Measurements from ENCODE around the gene SMARCA5. TPM values are rescaled to one million over a fixed set of nuclear protein-coding genes. Genes with fewer than 3 reads are reported as not detected.

Gene SMARCA5
- total RNA-seq, 2 experiments from 2014 or later: 64.2 to 64.4 TPM

DNA sequence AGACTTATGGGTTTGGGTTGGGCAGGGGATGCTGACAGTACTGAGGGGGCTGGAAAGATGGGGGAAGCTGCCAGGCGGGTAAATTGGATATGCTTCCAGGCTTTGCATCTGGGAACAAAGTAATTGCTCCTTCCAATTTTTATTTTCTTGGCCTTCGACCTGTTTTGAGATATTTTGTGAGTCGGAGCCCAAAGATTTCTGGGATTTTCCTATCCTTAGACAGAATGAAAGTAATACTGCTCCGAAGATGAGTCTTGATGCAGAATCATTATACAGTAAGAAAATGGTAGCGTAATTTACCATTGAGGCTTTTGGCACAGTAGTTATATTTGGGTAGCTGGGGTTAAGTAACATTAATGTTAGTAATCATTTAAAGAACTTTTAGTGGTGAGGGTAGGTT is 1.4 kb downstream of the SMARCA5 start:
- Histone ChIP-seq H3K4me1 (ENCODE audit: insufficient read depth, low read length) (peaks cover 14% of the 10 kb centered on the region), H3K9me3 (ENCODE audit: control insufficient read depth in 1 of 2, insufficient read depth in 1 of 2, low read length in 2 of 2) (no peaks in the 10 kb centered on the region), H3K27ac (ENCODE audit: low read depth in 1 of 2, low read length in 2 of 2) (peak overlapping the region in 1 of 2 donors; percentile 98), H3K36me3 (ENCODE audit: insufficient read depth, low read length) (peaks cover 25% of the 10 kb centered on the region), H3K27me3 (ENCODE audit: control insufficient read depth in 1 of 2, insufficient read depth in 2 of 2, low read length in 2 of 2) (peaks cover 0 to 3% of the 10 kb centered on the region in 2 experiments), H3K4me3 (ENCODE audit: low read length) (peak overlapping the region; percentile 91)
- POLR2A ChIA-PET: interaction anchor here (1.2 to 2.7 kb wide), 4 partner anchors 11 to 1325 kb away, joined by 3 to 12 read pairs (median 6); no protein-coding TSS in a partner anchor
- peaks cover 50% of the 10 kb centered on the region for H3K4me1 Mint-ChIP-seq (ENCODE audit: low read depth)
- peak overlapping the region; percentile 99 for H3K27ac Mint-ChIP-seq
- H3K4me3 Mint-ChIP-seq: peak overlapping the region; percentile 98
- TF ChIP-seq, protein P1, sequence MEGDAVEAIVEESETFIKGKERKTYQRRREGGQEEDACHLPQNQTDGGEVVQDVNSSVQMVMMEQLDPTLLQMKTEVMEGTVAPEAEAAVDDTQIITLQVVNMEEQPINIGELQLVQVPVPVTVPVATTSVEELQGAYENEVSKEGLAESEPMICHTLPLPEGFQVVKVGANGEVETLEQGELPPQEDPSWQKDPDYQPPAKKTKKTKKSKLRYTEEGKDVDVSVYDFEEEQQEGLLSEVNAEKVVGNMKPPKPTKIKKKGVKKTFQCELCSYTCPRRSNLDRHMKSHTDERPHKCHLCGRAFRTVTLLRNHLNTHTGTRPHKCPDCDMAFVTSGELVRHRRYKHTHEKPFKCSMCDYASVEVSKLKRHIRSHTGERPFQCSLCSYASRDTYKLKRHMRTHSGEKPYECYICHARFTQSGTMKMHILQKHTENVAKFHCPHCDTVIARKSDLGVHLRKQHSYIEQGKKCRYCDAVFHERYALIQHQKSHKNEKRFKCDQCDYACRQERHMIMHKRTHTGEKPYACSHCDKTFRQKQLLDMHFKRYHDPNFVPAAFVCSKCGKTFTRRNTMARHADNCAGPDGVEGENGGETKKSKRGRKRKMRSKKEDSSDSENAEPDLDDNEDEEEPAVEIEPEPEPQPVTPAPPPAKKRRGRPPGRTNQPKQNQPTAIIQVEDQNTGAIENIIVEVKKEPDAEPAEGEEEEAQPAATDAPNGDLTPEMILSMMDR (IDR thresholded peaks at IDR 0.05): no peak
- intact Hi-C loops (cut with DNase I, micrococcal nuclease): loop anchor here (5.0 kb wide), 2 partner anchors 42 to 1587 kb away; no protein-coding TSS in a partner anchor
- peak in 1 of 14 experiments; percentile 8 for DNase-seq
- CTCF ChIA-PET: interaction anchor here (2.2 kb wide), 1 partner anchor 44 kb away, joined by 11 read pairs; no protein-coding TSS in a partner anchor
- H3K36me3 Mint-ChIP-seq (ENCODE audit: low read depth): peaks cover 64% of the 10 kb centered on the region
- no peaks in the 10 kb centered on the region for H3K9me3 Mint-ChIP-seq
- no peaks in the 10 kb centered on the region for H3K27me3 Mint-ChIP-seq
- no peak for ATAC-seq (ENCODE audit: poor library complexity)

DNA sequence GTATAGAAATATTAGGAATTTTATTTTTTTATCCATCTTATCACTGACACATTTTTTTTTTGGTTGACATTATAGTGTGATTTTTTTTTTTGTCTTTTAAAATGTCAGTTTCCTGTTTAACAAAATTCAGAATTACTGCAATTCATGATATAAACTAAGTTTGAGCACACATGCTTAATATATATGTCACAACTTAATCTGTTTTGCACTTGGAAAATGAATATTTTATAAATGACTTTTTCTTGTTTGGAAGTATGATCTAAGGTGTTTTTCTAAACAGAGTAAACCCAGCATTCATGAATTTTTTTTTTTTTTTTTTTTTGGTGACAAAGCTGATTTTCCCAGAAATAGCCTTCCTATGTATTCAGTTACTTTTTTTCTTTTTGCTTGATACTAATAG is 2.4 kb downstream of the SMARCA5 start:
- Histone ChIP-seq H3K36me3 (ENCODE audit: insufficient read depth, low read length) (peaks cover 33% of the 10 kb centered on the region), H3K4me1 (ENCODE audit: insufficient read depth, low read length) (peaks cover 14% of the 10 kb centered on the region), H3K9me3 (ENCODE audit: control insufficient read depth in 1 of 2, insufficient read depth in 1 of 2, low read length in 2 of 2) (no peaks in the 10 kb centered on the region), H3K27me3 (ENCODE audit: control insufficient read depth in 1 of 2, insufficient read depth in 2 of 2, low read length in 2 of 2) (peaks cover 0 to 3% of the 10 kb centered on the region in 2 experiments), H3K4me3 (ENCODE audit: low read length) (peak overlapping the region; percentile 91), H3K27ac (ENCODE audit: low read depth in 1 of 2, low read length in 2 of 2) (no peak overlapping the region)
- intact Hi-C loops (cut with DNase I, micrococcal nuclease): loop anchor here in 1 of 2 experiments (2.0 to 5.0 kb wide), 3 partner anchors 15 to 1586 kb away; no protein-coding TSS in a partner anchor
- CTCF ChIA-PET: no interaction called here
- Mint-ChIP-seq H3K27me3 (no peaks in the 10 kb centered on the region), H3K27ac (peak overlapping the region; percentile 99), H3K4me1 (ENCODE audit: low read depth) (peaks cover 59% of the 10 kb centered on the region), H3K9me3 (no peaks in the 10 kb centered on the region), H3K36me3 (ENCODE audit: low read depth) (peaks cover 74% of the 10 kb centered on the region), H3K4me3 (peak overlapping the region; percentile 98)
- POLR2A ChIA-PET: no interaction called here
- ATAC-seq (ENCODE audit: poor library complexity) (no peak), DNase-seq (no peak)
- TF ChIP-seq, protein P1 (IDR thresholded peaks at IDR 0.05): no peak

DNA sequence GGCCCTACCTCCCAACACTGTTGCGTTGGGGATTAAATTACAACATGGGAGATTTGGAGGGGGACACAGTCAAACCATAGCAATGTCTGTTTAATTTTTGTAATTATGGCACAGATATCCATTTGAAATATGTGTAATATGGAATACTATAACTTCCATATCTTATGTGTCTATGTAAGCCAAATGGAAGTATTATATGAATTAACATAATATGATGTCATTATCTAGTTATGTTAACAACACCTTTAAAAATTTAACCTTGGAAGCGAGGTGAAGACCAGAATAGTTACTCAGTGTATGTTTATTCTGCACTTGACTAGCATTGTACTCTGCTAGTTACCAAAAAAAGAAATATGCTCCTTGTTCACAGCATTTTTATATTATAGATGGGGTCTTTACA is 4.3 kb downstream of the SMARCA5 start:
- CTCF ChIA-PET: no interaction called here
- Mint-ChIP-seq H3K4me1 (ENCODE audit: low read depth) (peaks cover 70% of the 10 kb centered on the region), H3K9me3 (no peaks in the 10 kb centered on the region), H3K27ac (no peak overlapping the region), H3K4me3 (peak overlapping the region; percentile 52), H3K27me3 (no peaks in the 10 kb centered on the region), H3K36me3 (ENCODE audit: low read depth) (peaks cover 91% of the 10 kb centered on the region)
- Histone ChIP-seq H3K4me3 (ENCODE audit: low read length) (no peak overlapping the region), H3K27me3 (ENCODE audit: control insufficient read depth in 1 of 2, insufficient read depth in 2 of 2, low read length in 2 of 2) (no peaks in the 10 kb centered on the region), H3K4me1 (ENCODE audit: insufficient read depth, low read length) (peaks cover 10% of the 10 kb centered on the region), H3K9me3 (ENCODE audit: control insufficient read depth in 1 of 2, insufficient read depth in 1 of 2, low read length in 2 of 2) (no peaks in the 10 kb centered on the region), H3K27ac (ENCODE audit: low read depth in 1 of 2, low read length in 2 of 2) (no peak overlapping the region), H3K36me3 (ENCODE audit: insufficient read depth, low read length) (peaks cover 52% of the 10 kb centered on the region)
- ATAC-seq (ENCODE audit: poor library complexity) (no peak), DNase-seq (no peak)
- POLR2A ChIA-PET: no interaction called here
- TF ChIP-seq, protein P1 (IDR thresholded peaks at IDR 0.05): no peak
- intact Hi-C loops (cut with DNase I, micrococcal nuclease): loop anchor here in 1 of 2 experiments (2.0 to 5.0 kb wide), 3 partner anchors 13 to 1585 kb away; no protein-coding TSS in a partner anchor
